NCI-H446 treated with DMSO at 0.1 percent for 48 hours (cell line): ENCODE measurements around the gene GRIK4.
"Not testable (repeated sequence)": the region's sequence is repeated elsewhere in the genome, so short reads cannot be mapped to it uniquely, and the experiment has no call there.

Experiments used
- DNase-seq: peaks from one replicate; lab custom pipeline; 2025; lab: John Stamatoyannopoulos, UW

GRIK4 gene

DNA sequence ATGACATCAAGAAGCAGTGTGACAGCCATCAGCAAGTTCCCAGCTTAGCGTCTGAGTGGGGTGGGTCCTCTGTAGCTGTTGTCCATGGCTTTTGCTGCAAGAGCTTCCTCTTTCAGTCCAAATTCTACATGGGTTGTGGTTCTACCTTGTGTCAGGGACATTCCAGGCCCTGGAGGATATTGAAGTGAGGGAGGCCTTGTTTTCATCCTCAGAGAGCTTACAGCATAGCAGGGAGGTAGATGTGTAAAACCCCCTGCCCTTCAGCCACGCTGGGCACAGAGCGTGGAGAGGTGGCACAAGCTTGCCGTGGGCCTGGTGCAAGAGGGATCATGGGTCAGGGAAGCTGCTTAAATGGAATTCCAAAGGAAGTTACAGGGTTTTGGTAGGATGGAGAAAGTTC lies 93.9 kb downstream of the GRIK4 start:
- no peak for DNase-seq

DNA sequence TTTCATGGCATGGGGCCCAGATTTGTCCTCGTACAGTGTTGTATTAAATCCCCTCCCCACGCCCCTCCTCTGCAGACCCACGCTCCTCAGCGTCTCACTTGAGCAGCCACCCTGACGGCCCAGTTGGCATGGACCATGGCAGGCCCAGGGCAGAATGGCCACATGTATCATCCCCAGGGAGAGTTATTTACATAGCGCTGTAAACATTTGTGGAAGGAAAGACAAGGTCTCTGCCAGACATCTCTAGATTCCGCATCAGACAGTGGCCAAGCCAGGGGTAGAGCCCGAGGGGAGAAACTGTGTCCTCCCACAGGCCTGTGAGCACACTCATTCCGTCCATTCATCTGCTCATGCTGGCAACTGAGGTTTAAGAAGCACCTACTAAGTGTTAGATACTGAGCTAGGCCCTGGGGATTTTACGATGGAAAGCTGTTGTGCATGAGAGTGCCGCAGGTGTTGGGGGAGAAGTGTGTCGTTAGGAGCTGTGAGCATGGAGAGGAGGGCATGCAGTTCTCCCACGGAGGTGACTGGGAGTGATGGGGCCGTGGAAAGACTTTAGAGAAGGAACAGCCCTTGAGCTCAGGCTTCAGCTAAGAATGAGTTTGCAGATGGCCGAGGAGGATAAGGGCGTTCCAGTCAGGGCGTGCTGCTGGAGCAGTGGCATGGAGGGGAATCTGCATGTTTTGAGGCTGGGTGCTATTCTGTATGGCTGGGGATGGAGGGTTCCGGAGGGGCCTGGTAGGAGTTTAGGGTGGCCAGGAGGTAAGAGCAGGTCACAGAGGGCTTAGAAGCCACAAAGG lies 94.9 kb downstream of the GRIK4 start:
- DNase-seq: no peak

DNA sequence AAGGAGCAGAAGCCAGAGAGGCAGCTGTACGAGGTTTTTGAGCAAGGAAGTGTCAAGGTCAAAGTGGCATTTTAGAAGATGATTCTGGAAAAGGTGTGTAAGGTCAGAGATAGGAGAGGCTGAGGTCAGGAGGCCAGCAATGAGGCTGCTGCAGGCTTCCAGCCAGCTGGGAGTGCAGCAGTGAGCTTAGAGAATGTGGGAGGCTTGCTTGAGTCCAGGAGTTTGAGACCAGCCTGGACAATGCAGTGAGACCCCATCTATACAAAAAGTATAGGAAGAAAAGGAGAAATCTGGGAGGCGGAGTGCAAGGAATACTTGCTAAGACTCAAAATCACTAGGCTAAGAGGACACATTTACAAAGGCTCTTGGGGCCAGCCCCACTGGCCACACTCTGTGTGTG lies 96.5 kb downstream of the GRIK4 start:
- DNase-seq: no peak

DNA sequence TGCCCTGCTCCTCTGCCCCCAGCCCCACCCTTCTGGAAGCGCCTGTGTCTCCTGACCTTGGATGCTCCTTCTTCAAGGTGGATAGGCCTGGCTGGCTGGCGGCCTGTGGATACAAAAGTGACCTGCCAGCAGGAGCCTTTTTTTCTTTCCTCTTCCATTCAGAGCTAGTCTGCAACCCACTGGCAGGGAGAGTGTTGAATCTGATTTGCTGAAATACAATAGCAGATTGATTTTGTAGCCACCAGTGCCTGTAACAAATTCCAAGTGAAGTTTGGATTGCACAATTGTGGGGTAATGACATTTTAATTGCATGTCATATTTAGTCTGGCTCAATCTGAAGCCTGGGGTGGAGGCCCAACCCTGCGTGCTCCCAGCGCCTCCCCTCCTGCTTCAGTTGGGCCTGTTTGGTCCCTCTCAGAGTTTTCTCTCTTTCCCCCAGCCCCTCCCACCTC lies 97.2 kb downstream of the GRIK4 start:
- peak; percentile 31 for DNase-seq

DNA sequence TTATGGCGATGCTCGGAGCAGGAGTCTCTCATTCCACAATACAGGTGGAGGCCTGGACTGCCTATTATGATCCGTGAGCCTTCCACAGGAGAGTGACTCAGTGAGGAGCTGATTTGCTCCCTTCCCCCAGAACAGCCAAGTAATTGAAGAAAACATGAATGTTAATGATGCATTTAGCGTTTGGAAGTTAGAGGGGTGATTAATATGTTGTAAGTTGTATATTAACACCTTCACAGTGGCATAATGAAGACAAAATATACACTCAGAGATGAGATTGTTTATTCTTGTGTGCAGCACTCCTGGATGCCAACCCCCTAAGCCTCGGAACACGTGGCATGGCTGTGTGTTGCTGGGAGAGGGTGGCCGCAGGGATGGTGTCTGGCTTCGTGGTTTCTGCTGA lies 98.6 kb downstream of the GRIK4 start:
- no peak for DNase-seq

DNA sequence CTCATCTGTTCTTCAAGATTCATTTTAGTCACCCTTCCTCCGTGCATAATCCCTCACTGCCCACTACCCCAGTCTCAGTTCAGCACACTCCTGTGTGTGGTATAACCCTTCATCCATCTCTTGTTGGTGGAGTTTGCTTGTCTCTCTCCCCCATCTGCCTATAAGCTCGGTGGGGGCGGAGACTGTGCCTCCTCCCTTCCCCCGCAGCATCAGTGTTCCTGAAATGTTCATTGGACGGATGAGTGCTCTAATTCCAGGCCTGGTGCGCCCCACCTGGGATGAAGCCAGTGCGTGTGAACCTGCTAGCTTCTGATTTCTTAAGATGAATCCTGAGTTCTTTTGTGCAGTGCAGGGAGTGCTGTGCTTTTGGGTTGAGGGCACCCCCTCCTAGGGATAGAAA lies 100.0 kb downstream of the GRIK4 start:
- no peak for DNase-seq

DNA sequence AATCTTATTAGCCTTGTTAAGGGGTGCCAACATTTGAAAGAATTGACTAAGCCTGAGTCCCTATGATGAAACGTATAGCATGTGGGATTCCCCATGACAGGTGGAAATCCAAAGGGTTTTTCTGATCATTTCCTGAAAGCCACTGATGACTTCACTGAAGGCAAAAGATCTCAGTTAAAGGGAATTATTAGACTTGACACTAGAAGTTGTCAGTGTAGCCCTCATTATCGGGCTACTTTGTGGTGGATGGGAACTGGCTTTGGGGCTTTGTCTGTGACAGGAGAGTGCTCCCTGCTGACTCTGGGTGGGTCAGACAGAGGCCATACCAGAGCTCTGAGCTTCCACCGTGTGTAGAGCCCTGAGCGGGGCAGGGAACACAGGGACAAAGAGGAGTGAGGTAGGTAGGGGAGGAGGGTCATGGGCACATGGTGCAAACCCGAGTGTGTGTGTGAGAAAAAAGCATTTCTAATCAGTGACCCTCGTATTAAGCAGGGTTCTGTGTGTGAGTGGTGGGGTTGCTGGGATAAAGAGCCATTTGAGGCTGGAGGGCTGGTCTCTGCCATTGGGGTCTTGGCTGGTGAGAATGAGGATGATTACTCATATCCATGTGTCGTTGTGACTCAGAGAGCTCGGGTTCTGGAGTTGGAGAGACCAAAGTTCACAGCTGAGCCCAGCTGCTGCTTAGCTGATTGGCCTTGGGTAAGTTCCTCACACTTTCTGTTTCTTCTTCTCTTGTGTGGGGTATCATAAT lies 101.1 kb downstream of the GRIK4 start:
- no peak for DNase-seq

DNA sequence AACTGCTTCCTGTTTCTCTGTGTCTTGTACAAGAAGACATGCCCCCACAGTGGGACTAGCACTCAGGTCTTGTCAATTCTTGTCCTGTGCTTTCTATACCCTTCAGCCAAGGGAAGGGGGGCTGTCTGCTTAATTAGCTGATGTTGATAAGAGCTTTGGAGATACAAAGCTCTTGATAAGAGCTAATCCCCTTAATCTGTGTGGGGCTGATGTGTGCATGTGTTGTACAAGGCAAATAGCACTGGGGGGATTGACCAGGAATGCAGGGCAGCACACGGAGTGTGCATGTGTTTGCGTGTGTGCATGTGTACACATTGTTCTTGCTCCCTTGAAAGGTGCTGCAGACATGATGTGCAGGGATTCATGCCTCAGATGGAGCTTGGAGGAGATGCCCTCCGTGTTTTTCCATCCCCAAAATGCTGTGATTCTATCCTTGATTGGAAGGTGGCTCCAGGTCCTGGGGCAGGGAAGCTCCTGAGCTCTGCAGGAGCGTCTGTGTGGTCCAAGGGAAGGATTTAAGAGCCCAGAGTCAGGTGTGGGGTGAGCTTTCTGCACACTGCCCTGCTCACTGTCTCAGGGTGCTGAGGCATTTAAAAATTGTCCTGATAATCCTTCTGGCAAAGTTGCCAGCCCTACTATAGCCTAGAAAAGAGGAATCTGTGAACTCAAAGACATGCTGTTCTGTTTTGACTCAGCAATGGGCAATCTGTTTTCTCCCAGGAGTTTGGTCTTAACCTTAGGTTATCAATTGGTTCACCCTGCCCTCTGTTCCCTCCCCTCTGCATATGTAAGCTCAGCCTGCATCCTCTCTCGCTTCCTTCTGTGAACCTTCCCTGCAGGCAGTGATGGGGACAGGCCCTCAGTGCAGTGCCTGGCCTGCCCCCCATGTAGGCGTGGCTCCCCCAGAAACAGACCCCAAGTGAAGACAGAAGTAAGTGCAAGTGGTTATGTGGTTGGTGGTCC lies 102.0 kb downstream of the GRIK4 start:
- DNase-seq: no peak

DNA sequence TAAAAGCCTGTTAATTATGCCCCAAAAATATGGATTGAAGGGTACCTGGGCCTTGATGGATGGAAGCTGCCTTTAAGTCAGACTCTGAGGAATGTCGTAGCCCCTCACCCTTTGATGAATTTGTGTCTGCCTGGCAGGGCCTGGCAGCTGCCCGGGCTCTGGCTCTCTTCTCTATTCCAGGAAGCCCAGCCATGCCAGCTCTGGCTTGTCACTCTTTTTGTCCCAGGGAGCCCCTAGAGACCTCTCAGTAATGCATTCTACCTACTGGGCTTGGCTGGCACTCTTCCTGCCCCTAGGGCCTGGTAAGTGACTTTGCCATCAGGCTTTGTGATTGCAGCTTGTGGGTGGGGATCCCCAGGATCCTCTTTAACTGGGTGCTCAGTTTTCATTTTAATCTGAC lies 103.8 kb downstream of the GRIK4 start:
- DNase-seq: no peak

DNA sequence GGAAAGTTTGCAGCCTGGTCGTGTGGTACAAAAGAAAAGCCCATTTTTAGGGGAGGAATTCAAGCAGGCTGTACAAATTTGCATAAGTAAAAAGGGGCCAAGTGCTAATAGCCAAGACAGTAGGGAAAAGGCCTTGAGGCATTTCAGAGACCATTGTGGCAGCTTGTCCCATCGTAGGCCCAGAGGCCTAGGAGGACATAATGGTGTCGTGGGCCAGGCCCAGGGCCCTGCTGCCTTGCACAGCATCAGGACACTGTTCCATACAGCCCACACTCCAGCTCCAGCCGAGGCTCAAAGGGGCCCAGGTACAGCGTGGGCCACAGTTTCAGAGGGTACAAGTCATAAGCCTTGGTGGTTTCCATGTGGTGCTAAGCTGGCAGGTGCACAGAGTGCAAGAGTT lies 106.9 kb downstream of the GRIK4 start:
- no peak for DNase-seq

DNA sequence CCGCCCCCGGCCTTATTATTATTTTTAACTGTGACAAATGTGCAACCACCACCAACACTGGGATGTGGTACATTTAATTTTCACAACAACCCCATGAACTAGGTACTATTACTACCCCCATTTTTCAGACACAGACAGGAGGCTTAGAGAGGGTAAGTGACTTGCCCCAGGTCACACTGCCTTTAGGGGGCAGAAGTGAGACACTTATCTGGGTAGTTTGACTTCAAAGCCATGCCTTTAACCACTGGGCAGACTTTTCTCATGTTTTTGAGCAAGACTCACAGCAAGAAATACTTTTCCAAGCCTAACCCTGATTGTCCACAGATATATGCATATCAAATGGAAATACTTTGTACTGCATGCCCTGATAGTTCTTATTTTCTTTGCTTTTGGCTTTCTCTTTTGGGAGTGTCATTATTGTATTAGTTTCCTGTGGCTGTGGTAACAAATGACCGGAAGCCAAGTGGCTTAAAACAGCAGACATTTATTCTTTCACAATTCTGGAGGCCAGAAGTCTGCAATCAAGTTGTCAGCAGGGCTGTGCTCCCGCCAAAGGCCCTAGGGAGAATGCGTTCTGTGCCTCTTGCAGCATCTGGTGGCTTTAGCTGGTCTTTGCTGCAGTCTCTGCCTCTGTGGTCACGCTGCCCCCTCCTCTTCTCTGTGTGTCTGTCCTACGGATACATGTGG lies 110.8 kb downstream of the GRIK4 start:
- peak; percentile 13 for DNase-seq

DNA sequence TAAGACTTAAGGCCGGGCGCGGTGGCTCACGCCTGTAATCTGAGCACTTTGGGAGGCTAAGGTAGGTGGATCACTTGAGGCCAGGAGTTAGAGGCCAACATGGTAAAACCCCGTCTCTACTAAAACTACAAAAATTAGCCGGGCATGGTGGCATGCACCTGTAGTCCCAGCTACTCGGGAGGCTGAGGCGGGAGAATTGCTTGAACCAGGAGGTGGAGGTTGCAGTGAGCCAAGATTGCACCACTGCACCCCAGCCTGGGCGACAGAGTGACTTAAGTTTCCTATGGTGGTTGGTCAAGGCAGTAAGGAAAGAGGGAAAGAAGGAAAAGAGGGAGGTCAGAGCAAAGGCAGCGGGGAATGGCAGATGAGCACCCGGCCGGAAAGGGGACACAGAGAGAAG lies 113.4 kb downstream of the GRIK4 start:
- not testable (repeated sequence) for DNase-seq

DNA sequence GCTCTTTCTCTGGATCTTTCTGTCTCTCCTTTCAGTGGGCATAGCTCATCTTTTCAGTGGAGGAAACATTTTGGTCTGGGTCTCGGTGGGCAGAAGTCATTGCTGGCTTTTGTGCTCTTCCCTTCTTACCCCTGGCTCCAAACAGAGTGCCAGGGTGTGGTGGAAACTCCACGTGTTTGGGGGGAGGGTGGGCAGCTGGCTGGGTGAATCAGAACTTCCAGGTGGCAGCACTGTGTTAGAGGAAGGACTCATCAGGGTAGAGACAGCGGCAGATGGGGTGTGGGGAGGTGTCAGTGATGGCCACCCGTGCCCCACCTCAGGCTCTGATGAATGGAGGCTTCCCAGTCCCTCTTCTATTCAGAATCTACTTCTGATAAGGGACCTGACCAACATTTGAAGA lies 114.0 kb downstream of the GRIK4 start:
- DNase-seq: no peak

DNA sequence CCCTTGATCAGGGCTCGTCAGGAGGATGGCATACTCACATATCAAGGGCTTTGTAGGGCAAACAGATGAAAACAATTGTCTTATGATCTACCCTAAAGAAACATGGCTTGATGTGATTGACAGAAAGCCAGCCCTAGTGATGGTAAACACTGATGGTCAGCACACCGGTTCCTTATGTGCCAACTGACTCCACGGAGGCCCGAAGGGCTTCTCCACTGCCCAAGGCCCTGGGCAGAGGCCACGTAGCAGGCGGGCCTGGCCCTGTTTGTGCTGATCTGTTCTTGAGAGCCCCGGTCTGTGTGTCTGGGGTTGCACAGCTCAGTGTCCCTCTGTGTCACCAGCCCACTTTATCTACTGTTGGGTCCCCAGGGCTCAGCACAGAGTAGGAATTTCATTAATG lies 115.2 kb downstream of the GRIK4 start:
- DNase-seq: no peak

DNA sequence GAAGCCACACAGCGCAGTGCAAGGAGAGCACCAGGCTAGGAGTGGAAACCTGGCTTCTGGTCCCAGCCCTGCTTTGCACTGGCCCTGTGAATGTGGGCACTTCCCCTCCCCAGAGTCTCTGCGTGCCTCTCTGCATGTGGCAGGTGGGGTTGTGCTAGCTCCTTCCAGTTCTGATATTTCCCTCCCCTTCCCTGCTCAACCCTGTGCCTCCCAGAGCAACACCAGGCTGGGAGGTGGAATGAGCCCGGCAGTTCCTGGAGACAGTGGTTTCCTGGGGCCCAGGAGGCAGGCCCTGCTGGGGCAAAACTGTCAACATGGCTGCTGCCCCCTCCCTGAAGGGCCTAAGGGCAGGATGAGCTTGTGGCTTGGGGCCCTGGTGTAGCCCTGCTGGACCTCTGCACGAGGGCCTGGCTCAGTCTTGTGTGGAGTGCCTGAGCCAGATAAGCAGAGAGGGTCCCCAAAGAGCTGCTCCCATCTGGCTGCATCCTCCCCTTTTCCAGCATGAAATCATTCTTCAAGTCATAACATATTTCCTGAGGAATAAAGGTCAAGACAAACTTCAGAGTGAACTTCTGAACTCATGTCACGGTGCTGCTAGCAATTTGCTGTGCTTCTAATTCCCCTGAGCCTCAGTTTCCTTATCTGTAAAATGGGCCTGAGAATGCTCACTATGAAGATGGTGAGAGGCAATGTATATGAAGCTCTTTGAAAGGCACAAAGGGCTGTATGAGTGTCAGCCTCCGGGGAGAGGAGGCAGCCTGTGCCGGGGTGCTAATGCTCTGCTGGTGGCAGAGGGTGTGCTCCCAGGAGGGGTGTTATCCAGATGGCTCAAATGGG lies 116.0 kb downstream of the GRIK4 start:
- DNase-seq: no peak

DNA sequence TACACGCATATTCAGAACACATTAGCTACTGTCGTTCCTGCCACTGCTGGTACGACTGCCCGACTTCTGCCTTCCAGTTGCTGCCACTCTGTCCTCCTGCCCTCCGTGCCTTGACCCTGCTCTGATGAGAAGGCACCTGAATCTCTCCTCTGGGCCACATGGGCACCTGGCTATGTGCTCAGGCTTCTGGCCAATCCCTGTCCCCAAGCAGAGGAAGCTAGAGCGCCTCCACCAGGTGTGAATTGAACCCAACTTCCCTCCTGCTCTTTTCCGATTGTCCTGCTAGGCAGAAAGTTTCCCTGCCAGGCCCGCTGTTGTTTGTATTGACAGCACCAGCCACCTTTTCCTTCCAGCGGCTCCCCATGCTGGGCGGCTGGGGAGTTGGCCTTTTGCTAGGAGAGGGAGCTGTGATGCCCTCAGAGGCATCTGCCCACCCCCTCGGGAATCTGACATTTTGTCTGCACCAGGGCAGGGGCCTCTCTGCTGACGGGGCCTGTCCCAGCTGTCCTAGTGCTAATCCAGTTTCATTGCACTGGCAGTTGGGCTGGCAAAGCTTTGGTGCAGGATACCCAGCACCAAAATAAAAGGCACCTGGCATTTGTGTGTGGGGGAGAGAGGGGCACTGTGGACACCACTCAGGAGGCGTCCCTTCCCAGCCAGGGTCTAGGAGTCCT lies 118.0 kb downstream of the GRIK4 start:
- no peak for DNase-seq

DNA sequence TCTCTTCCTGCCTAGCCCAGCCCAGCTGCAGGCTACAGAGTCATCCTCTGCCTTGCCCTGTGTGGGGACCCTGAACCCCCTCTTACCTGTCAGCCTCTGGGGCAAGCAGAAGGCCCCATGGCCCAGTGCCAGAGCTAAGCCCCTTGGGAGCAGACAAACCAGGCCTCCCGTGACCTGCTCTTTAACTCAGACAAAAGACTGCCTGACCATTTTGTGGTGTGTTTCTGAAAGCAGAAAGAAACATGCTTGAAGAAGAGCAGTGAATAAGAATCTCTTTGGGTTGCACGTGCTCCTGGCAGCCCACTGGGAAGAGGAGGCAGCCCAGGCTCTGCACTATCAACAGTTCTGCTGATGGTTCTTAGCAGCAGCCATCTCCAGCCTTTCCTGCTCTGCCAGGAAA lies 118.6 kb downstream of the GRIK4 start:
- no peak for DNase-seq

DNA sequence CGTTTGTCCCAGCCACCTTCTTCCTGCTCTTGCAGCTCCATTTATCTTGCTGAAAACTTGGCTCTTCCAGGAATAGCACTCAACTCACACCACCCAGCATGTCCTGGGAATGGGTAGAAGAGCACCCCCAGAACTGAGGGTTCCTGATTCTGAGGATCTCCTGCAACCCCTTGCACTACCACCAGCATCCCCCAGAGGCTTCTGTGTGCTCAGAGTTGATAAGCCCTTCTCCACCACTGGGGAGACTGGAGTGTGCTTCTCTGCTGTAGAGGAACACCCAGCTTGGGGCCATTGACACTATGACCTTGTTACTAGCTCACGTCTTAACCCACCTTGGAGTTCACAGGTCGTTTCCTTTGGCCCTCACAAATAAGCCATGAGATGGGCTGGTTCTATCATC lies 121.0 kb downstream of the GRIK4 start:
- no peak for DNase-seq

DNA sequence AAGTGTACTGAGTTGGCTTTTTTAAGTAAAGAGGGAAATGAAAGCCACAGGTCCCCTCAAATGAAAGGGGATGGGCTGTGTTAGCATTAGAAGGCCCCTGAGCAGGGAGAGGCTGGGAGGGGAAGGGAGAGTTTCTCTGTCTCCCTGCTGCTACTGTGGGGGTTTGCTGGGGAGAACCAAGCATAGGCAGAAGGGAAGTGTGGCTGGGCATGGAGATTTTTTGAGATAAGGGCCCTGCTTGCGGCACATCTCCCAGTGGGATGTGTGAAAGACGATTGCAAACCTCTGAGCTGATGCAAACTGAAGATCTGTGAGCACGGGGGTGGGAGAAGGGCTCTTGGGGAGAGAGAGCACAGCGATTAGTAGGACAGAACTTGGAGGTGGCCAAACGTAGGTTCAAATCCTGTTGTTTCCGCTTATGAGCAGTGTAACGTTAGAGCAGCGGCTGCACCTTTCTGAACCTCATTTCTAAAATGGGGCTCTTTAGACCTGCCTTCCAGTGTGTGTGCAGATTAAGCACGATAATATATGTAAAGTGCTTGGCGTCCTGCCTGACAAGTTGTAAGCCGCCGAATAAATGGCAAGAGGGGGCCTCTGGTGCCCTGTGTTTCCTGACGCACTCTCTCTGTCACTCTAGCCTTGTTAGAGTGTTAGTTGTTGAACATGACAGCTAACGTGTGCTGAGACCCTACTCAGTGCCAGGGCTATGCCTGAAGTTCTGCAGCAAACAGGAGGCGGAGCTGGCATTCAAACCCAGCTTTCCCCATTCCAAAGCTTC lies 122.3 kb downstream of the GRIK4 start:
- DNase-seq: no peak
